Pons (tissue), 1 donor: ENCODE results near the gene DPH3.

Experiments used
- DNase-seq: peaks from one replicate; pipeline ENCODE4 v3.0.0-alpha.2; 2016; ENCODE audit warnings: low spot score

The DPH3 gene

GRCh38 chr3:16255326-16255725 is 9.4 kb downstream of the DPH3 start:
- DNase-seq, result no peak

- no peak for DNase-seq
Measured at GRCh38 chr3:16254916-16255315, 9.8 kb downstream of the DPH3 start.

GRCh38 chr3:16253601-16254000 is 11.1 kb downstream of the DPH3 start:
- DNase-seq, result peak; percentile 55

GRCh38 chr3:16252988-16253387 is 11.8 kb downstream of the DPH3 start:
- DNase-seq, result no peak

GRCh38 chr3:16252243-16252978 is 12.3 kb downstream of the DPH3 start:
- no peak for DNase-seq

- DNase-seq, result no peak
Measured at GRCh38 chr3:16251316-16252085, 13.2 kb downstream of the DPH3 start.

- no peak for DNase-seq
Measured at GRCh38 chr3:16249886-16250285, 14.9 kb downstream of the DPH3 start.

GRCh38 chr3:16249336-16249735 is 15.4 kb downstream of the DPH3 start:
- DNase-seq, result no peak

- no peak for DNase-seq
Measured at GRCh38 chr3:16248556-16248955, 16.2 kb downstream of the DPH3 start.

GRCh38 chr3:16247282-16248061 is 17.3 kb downstream of the DPH3 start:
- peak; percentile 85 for DNase-seq

GRCh38 chr3:16245609-16246008 is 19.1 kb downstream of the DPH3 start:
- no peak for DNase-seq

GRCh38 chr3:16243706-16244490 is 20.8 kb downstream of the DPH3 start:
- DNase-seq, result no peak

- DNase-seq, result no peak
Measured at GRCh38 chr3:16242177-16242576, 22.6 kb downstream of the DPH3 start.

- no peak for DNase-seq
Measured at GRCh38 chr3:16241225-16241624, 23.5 kb downstream of the DPH3 start.

GRCh38 chr3:16240229-16241023 is 24.3 kb downstream of the DPH3 start:
- DNase-seq, result no peak

GRCh38 chr3:16239780-16240179 is 25.0 kb downstream of the DPH3 start:
- DNase-seq, result no peak

- no peak for DNase-seq
Measured at GRCh38 chr3:16239086-16239770, 25.5 kb downstream of the DPH3 start.

- no peak for DNase-seq
Measured at GRCh38 chr3:16236856-16237393, 27.8 kb downstream of the DPH3 start.

GRCh38 chr3:16236030-16236639 is 28.6 kb downstream of the DPH3 start:
- no peak for DNase-seq

- DNase-seq, result no peak
Measured at GRCh38 chr3:16234281-16234680, 30.5 kb downstream of the DPH3 start.
